Measurements from ENCODE around the gene NKIRAS1. TPM values are rescaled to one million over a fixed set of nuclear protein-coding genes. Genes with fewer than 3 reads are reported as not detected.
A peak's percentile ranks its signal among the peaks of the same experiment; 100 is the strongest.
"Not testable (repeated sequence)": the region's sequence is repeated elsewhere in the genome, so short reads cannot be mapped to it uniquely, and the experiment has no call there.

The NKIRAS1 gene
- total RNA-seq, 1 experiment from 2014 or later, result 6.8 TPM

DNA sequence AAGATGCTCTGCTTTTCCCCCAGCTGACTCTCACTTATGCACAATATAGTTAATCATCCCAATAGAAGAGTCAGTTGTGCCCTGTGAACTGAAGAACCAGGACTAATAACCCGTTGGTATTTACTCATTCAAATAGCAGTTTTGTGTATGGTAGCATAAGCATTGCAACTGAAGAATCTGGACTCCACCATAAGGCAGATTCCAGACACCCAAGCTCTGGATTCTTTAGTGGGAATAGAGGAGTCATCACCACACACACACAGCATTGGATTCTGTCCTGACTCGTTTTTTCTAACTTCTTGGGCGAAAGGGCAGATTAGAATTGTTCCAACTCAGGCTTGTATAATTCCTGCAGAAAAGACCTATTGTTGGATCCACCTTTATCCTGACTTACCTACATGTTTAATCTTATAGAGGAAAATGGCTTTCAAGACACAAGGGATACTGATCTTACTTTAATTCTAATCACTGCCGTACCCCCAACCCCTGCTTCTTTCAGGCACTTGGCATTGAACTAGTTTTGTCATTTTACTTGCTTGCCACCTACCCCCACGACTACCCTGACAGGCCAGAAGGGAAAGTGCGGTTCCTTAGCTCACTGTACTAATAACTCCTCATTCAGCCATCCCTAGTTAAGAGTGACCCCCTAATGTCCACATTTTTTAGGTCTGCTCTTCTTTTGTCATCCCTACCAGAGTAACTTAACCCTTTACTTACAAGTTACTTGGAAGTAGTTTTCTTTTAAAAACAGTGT, 42.3 kb downstream of the NKIRAS1 start:
- Mint-ChIP-seq H3K36me3 (ENCODE audit: insufficient read depth, unreplicated experiment) (peaks cover 7% of the 10 kb centered on the region), H3K27ac (ENCODE audit: low read depth, unreplicated experiment) (no peak overlapping the region), H3K4me1 (ENCODE audit: insufficient read depth, unreplicated experiment) (peaks cover 35% of the 10 kb centered on the region), H3K9me3 (ENCODE audit: unreplicated experiment) (no peaks in the 10 kb centered on the region), H3K4me3 (ENCODE audit: unreplicated experiment) (no peak overlapping the region), H3K27me3 (ENCODE audit: insufficient read depth, unreplicated experiment) (no peaks in the 10 kb centered on the region)
- no peak for DNase-seq (ENCODE audit: unreplicated experiment)
- TF ChIP-seq, protein P1, sequence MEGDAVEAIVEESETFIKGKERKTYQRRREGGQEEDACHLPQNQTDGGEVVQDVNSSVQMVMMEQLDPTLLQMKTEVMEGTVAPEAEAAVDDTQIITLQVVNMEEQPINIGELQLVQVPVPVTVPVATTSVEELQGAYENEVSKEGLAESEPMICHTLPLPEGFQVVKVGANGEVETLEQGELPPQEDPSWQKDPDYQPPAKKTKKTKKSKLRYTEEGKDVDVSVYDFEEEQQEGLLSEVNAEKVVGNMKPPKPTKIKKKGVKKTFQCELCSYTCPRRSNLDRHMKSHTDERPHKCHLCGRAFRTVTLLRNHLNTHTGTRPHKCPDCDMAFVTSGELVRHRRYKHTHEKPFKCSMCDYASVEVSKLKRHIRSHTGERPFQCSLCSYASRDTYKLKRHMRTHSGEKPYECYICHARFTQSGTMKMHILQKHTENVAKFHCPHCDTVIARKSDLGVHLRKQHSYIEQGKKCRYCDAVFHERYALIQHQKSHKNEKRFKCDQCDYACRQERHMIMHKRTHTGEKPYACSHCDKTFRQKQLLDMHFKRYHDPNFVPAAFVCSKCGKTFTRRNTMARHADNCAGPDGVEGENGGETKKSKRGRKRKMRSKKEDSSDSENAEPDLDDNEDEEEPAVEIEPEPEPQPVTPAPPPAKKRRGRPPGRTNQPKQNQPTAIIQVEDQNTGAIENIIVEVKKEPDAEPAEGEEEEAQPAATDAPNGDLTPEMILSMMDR (IDR thresholded peaks at IDR 0.05; ENCODE audit: unreplicated experiment), result no peak
- ChIA-PET POLR2A (interaction anchor here (0.9 to 1.3 kb wide), 3 partner anchors 10 to 62 kb away, joined by 3 to 4 read pairs (median 3); partner anchors contain the start of genes NKIRAS1 and RPL15), CTCF (interaction anchor here (0.6 to 1.8 kb wide), 4 partner anchors 12 to 634 kb away, joined by 3 to 4 read pairs (median 4); no protein-coding TSS in a partner anchor)
- BruUV-seq (replicated peaks), result no TSS peak
- intact Hi-C loops (cut with micrococcal nuclease), result no loop called here

DNA sequence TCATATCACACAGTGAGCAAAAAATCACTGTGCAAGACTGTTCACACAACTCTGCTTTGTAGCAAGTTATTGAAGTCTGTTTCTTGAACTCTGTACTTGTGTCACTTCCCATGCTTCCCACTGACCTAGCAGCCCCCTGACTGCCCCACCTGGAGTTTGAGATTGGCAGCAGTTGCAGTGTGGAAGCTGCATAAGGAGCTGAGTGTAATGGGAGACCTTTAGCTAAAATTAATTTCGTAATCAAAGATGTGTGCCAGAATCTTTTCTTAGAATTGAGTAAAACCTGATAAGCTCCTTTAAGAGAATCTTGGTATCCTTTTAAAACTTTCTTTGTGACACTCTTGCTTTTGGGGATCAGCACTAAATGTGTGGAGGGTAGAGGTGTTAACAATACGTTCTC, 42.8 kb downstream of the NKIRAS1 start:
- Mint-ChIP-seq H3K36me3 (ENCODE audit: insufficient read depth, unreplicated experiment) (peaks cover 7% of the 10 kb centered on the region), H3K27ac (ENCODE audit: low read depth, unreplicated experiment) (no peak overlapping the region), H3K4me3 (ENCODE audit: unreplicated experiment) (no peak overlapping the region), H3K4me1 (ENCODE audit: insufficient read depth, unreplicated experiment) (peaks cover 35% of the 10 kb centered on the region), H3K9me3 (ENCODE audit: unreplicated experiment) (no peaks in the 10 kb centered on the region), H3K27me3 (ENCODE audit: insufficient read depth, unreplicated experiment) (no peaks in the 10 kb centered on the region)
- CTCF ChIA-PET, result interaction anchor here (0.6 to 1.8 kb wide), 4 partner anchors 15 to 951 kb away, joined by 3 to 4 read pairs (median 3); no protein-coding TSS in a partner anchor
- POLR2A ChIA-PET, result interaction anchor here (0.9 to 1.3 kb wide), 3 partner anchors 11 to 61 kb away, joined by 3 to 4 read pairs (median 3); partner anchors contain the start of genes NKIRAS1 and RPL15
- BruUV-seq (replicated peaks), result no TSS peak
- DNase-seq (ENCODE audit: unreplicated experiment), result peak; percentile 43
- intact Hi-C loops (cut with micrococcal nuclease), result no loop called here
- TF ChIP-seq, protein P1 (IDR thresholded peaks at IDR 0.05; ENCODE audit: unreplicated experiment), result no peak

- TF ChIP-seq, protein P1 (IDR thresholded peaks at IDR 0.05; ENCODE audit: unreplicated experiment), result no peak
- Mint-ChIP-seq H3K9me3 (ENCODE audit: unreplicated experiment) (no peaks in the 10 kb centered on the region), H3K27me3 (ENCODE audit: insufficient read depth, unreplicated experiment) (no peaks in the 10 kb centered on the region), H3K4me3 (ENCODE audit: unreplicated experiment) (no peak overlapping the region), H3K27ac (ENCODE audit: low read depth, unreplicated experiment) (no peak overlapping the region), H3K36me3 (ENCODE audit: insufficient read depth, unreplicated experiment) (peaks cover 7% of the 10 kb centered on the region), H3K4me1 (ENCODE audit: insufficient read depth, unreplicated experiment) (peaks cover 25% of the 10 kb centered on the region)
- POLR2A ChIA-PET, result interaction anchor here (1.2 kb wide), 1 partner anchor 10 kb away, joined by 3 read pairs; no protein-coding TSS in a partner anchor
- intact Hi-C loops (cut with micrococcal nuclease), result no loop called here
- CTCF ChIA-PET, result no interaction called here
- no TSS peak for BruUV-seq (replicated peaks)
- DNase-seq (ENCODE audit: unreplicated experiment), result no peak
These were observed 44.5 kb downstream of the NKIRAS1 start for GRCh38 chr3:23872330-23872729.

GRCh38 chr3:23871361-23871760, 45.4 kb downstream of the NKIRAS1 start:
- POLR2A ChIA-PET; H3K27ac Mint-ChIP-seq (ENCODE audit: low read depth, unreplicated experiment); intact Hi-C loops (cut with micrococcal nuclease); CTCF ChIA-PET; H3K4me3 Mint-ChIP-seq (ENCODE audit: unreplicated experiment); H3K27me3 Mint-ChIP-seq (ENCODE audit: insufficient read depth, unreplicated experiment); BruUV-seq (replicated peaks); H3K36me3 Mint-ChIP-seq (ENCODE audit: insufficient read depth, unreplicated experiment); H3K9me3 Mint-ChIP-seq (ENCODE audit: unreplicated experiment); DNase-seq (ENCODE audit: unreplicated experiment): not testable (repeated sequence)
- peaks cover 15% of the 10 kb centered on the region for H3K4me1 Mint-ChIP-seq (ENCODE audit: insufficient read depth, unreplicated experiment)

DNA sequence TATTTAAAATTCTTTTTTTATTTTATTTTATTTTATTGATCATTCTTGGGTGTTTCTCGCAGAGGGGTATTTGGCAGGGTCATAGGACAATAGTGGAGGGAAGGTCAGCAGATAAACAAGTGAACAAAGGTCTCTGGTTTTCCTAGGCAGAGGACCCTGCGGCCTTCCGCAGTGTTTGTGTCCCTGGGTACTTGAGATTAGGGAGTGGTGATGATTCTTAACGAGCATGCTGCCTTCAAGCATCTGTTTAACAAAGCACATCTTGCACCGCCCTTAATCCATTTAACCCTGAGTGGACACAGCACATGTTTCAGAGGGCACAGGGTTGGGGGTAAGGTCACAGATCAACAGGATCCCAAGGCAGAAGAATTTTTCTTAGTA, 46.1 kb downstream of the NKIRAS1 start:
- H3K27me3 Mint-ChIP-seq (ENCODE audit: insufficient read depth, unreplicated experiment); BruUV-seq (replicated peaks); POLR2A ChIA-PET; H3K9me3 Mint-ChIP-seq (ENCODE audit: unreplicated experiment); H3K27ac Mint-ChIP-seq (ENCODE audit: low read depth, unreplicated experiment); H3K4me3 Mint-ChIP-seq (ENCODE audit: unreplicated experiment); H3K36me3 Mint-ChIP-seq (ENCODE audit: insufficient read depth, unreplicated experiment); intact Hi-C loops (cut with micrococcal nuclease); DNase-seq (ENCODE audit: unreplicated experiment): not testable (repeated sequence)
- H3K4me1 Mint-ChIP-seq (ENCODE audit: insufficient read depth, unreplicated experiment), result peaks cover 17% of the 10 kb centered on the region
- CTCF ChIA-PET, result interaction anchor here (1.0 kb wide), 1 partner anchor 16 kb away, joined by 3 read pairs; no protein-coding TSS in a partner anchor

All from MCF 10A (cell line).